ENCODE measurements around the gene HSF2BP.

DNA sequence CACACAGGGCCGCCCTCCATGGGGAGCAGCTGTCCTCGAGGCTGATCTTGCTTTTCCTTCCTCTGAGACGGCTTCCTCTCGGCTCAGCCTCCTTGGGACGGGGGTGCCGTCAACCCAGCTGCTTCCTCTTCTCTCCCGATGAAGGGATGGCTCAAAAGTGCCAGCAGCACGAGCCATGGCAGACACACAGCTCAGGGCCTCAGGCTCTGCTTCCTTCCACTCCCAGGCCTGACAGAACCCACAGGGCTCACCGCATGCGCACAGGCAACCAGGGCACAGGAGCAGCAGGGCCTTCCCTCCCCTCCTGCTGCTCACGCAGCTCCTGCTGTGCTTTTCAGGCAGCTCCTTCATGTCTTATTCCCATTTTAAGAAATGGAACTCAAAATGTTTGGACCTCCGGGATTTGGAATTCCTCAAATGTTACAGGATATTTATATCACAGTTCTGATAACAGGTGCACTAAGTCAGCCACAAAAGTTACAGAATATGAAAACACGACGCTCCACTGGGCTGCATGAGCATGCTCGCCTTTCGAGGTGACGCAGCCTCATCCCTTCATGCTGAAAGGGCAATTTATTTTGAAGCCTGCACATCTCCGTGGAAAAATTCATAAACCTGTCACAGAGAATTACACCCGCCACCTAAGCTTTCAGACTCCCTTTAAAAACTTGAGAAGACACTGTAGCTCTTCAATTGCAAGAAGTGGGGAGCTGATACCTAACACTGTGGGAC is 84.4 kb downstream of the HSF2BP start:
- TF ChIP-seq, protein P1, sequence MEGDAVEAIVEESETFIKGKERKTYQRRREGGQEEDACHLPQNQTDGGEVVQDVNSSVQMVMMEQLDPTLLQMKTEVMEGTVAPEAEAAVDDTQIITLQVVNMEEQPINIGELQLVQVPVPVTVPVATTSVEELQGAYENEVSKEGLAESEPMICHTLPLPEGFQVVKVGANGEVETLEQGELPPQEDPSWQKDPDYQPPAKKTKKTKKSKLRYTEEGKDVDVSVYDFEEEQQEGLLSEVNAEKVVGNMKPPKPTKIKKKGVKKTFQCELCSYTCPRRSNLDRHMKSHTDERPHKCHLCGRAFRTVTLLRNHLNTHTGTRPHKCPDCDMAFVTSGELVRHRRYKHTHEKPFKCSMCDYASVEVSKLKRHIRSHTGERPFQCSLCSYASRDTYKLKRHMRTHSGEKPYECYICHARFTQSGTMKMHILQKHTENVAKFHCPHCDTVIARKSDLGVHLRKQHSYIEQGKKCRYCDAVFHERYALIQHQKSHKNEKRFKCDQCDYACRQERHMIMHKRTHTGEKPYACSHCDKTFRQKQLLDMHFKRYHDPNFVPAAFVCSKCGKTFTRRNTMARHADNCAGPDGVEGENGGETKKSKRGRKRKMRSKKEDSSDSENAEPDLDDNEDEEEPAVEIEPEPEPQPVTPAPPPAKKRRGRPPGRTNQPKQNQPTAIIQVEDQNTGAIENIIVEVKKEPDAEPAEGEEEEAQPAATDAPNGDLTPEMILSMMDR (IDR thresholded peaks at IDR 0.05; ENCODE audit: low read depth, low read length) = no peak
- TF ChIP-seq, protein P2, sequence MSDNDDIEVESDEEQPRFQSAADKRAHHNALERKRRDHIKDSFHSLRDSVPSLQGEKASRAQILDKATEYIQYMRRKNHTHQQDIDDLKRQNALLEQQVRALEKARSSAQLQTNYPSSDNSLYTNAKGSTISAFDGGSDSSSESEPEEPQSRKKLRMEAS (IDR thresholded peaks at IDR 0.05; ENCODE audit: low read depth, low read length) = no peak
- no peak for TF ChIP-seq POLR2A (IDR thresholded peaks at IDR 0.05; ENCODE audit: extremely low read depth, insufficient read length)

All from NB4 (cell line).